ENCODE data around the gene BACH1.
A peak's percentile ranks its signal among the peaks of the same experiment; 100 is the strongest.

Gene BACH1

GRCh38 chr21:29299916-29300806 lies 1.4 kb downstream of the BACH1 start:
- FAIRE-seq = peak; percentile 55
- DNase-seq (ENCODE audit: insufficient read length, low spot score) = peak; percentile 76
- no peak for TF ChIP-seq POLR2A (IDR thresholded peaks at IDR 0.05; ENCODE audit: low read depth, low read length)

GRCh38 chr21:29300807-29301138 lies 2.1 kb downstream of the BACH1 start:
- TF ChIP-seq POLR2A (IDR thresholded peaks at IDR 0.05; ENCODE audit: low read depth, low read length) = no peak
- no peak for FAIRE-seq
- DNase-seq (ENCODE audit: insufficient read length, low spot score) = no peak

GRCh38 chr21:29301691-29302090 lies 3.0 kb downstream of the BACH1 start:
- DNase-seq (ENCODE audit: insufficient read length, low spot score) = no peak
- no peak for FAIRE-seq
- no peak for TF ChIP-seq POLR2A (IDR thresholded peaks at IDR 0.05; ENCODE audit: low read depth, low read length)

GRCh38 chr21:29302359-29302875 lies 3.7 kb downstream of the BACH1 start:
- FAIRE-seq = no peak
- TF ChIP-seq POLR2A (IDR thresholded peaks at IDR 0.05; ENCODE audit: low read depth, low read length) = no peak
- no peak for DNase-seq (ENCODE audit: insufficient read length, low spot score)

GRCh38 chr21:29303288-29303687 lies 4.6 kb downstream of the BACH1 start:
- FAIRE-seq (no peak), DNase-seq (ENCODE audit: insufficient read length, low spot score) (no peak)
- no peak for TF ChIP-seq POLR2A (IDR thresholded peaks at IDR 0.05; ENCODE audit: low read depth, low read length)

- no peak for TF ChIP-seq POLR2A (IDR thresholded peaks at IDR 0.05; ENCODE audit: low read depth, low read length)
- FAIRE-seq (no peak), DNase-seq (ENCODE audit: insufficient read length, low spot score) (no peak)
Observed at GRCh38 chr21:29304597-29304996, 5.9 kb downstream of the BACH1 start.

GRCh38 chr21:29305068-29305467 lies 6.3 kb downstream of the BACH1 start:
- no peak for DNase-seq (ENCODE audit: insufficient read length, low spot score)
- no peak for FAIRE-seq
- TF ChIP-seq POLR2A (IDR thresholded peaks at IDR 0.05; ENCODE audit: low read depth, low read length) = no peak

- no peak for TF ChIP-seq POLR2A (IDR thresholded peaks at IDR 0.05; ENCODE audit: low read depth, low read length)
- FAIRE-seq (no peak), DNase-seq (ENCODE audit: insufficient read length, low spot score) (no peak)
Observed at GRCh38 chr21:29305561-29305960, 6.8 kb downstream of the BACH1 start.

GRCh38 chr21:29306920-29307319 lies 8.2 kb downstream of the BACH1 start:
- no peak for TF ChIP-seq POLR2A (IDR thresholded peaks at IDR 0.05; ENCODE audit: low read depth, low read length)
- FAIRE-seq (no peak), DNase-seq (ENCODE audit: insufficient read length, low spot score) (no peak)

GRCh38 chr21:29307718-29308455 lies 9.2 kb downstream of the BACH1 start:
- FAIRE-seq (no peak), DNase-seq (ENCODE audit: insufficient read length, low spot score) (no peak)
- no peak for TF ChIP-seq POLR2A (IDR thresholded peaks at IDR 0.05; ENCODE audit: low read depth, low read length)

- no peak for TF ChIP-seq POLR2A (IDR thresholded peaks at IDR 0.05; ENCODE audit: low read depth, low read length)
- DNase-seq (ENCODE audit: insufficient read length, low spot score) (no peak), FAIRE-seq (no peak)
Observed at GRCh38 chr21:29308456-29308783, 9.7 kb downstream of the BACH1 start.

GRCh38 chr21:29309703-29310102 lies 11.0 kb downstream of the BACH1 start:
- FAIRE-seq (no peak), DNase-seq (ENCODE audit: insufficient read length, low spot score) (no peak)
- TF ChIP-seq POLR2A (IDR thresholded peaks at IDR 0.05; ENCODE audit: low read depth, low read length) = no peak

- FAIRE-seq = no peak
- no peak for TF ChIP-seq POLR2A (IDR thresholded peaks at IDR 0.05; ENCODE audit: low read depth, low read length)
Observed at GRCh38 chr21:29311802-29312201, 13.1 kb downstream of the BACH1 start.

GRCh38 chr21:29312981-29313380 lies 14.3 kb downstream of the BACH1 start:
- TF ChIP-seq POLR2A (IDR thresholded peaks at IDR 0.05; ENCODE audit: low read depth, low read length) = no peak
- FAIRE-seq = no peak
- no peak for DNase-seq (ENCODE audit: insufficient read length, low spot score)

More at GRCh38 chr21:29311802-29312201, 13.1 kb downstream of the BACH1 start:
- no peak for DNase-seq (ENCODE audit: insufficient read length, low spot score)

Data from H54 (cell line).